ENCODE data around the gene B3GAT1. TPM values are rescaled to one million over a fixed set of nuclear protein-coding genes. Genes with fewer than 3 reads are reported as not detected.

The B3GAT1 gene
- total and polyA plus RNA-seq, 2 experiments from 2014 or later: 4.8 to 28.3 TPM

DNA sequence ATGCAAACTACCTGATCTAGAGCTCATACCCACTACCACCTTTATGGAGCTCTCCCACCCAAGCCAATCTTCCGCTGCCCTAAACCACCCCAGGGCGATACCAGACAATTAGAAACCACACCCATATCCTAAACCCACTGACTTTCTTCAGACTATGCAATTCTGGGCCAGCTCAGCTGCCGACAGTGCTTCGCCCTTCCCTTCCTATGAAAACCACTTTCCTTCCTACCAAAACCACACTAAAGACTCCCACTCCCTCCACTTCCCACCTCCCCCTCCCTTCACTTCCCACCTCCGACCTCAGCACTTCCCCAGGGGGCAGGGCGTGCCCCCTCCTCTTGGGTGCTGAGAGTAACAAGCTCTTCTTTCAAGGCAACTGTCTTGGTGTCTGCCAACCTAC lies 25.1 kb downstream of the B3GAT1 start (continued):
- TF ChIP-seq, protein P1, sequence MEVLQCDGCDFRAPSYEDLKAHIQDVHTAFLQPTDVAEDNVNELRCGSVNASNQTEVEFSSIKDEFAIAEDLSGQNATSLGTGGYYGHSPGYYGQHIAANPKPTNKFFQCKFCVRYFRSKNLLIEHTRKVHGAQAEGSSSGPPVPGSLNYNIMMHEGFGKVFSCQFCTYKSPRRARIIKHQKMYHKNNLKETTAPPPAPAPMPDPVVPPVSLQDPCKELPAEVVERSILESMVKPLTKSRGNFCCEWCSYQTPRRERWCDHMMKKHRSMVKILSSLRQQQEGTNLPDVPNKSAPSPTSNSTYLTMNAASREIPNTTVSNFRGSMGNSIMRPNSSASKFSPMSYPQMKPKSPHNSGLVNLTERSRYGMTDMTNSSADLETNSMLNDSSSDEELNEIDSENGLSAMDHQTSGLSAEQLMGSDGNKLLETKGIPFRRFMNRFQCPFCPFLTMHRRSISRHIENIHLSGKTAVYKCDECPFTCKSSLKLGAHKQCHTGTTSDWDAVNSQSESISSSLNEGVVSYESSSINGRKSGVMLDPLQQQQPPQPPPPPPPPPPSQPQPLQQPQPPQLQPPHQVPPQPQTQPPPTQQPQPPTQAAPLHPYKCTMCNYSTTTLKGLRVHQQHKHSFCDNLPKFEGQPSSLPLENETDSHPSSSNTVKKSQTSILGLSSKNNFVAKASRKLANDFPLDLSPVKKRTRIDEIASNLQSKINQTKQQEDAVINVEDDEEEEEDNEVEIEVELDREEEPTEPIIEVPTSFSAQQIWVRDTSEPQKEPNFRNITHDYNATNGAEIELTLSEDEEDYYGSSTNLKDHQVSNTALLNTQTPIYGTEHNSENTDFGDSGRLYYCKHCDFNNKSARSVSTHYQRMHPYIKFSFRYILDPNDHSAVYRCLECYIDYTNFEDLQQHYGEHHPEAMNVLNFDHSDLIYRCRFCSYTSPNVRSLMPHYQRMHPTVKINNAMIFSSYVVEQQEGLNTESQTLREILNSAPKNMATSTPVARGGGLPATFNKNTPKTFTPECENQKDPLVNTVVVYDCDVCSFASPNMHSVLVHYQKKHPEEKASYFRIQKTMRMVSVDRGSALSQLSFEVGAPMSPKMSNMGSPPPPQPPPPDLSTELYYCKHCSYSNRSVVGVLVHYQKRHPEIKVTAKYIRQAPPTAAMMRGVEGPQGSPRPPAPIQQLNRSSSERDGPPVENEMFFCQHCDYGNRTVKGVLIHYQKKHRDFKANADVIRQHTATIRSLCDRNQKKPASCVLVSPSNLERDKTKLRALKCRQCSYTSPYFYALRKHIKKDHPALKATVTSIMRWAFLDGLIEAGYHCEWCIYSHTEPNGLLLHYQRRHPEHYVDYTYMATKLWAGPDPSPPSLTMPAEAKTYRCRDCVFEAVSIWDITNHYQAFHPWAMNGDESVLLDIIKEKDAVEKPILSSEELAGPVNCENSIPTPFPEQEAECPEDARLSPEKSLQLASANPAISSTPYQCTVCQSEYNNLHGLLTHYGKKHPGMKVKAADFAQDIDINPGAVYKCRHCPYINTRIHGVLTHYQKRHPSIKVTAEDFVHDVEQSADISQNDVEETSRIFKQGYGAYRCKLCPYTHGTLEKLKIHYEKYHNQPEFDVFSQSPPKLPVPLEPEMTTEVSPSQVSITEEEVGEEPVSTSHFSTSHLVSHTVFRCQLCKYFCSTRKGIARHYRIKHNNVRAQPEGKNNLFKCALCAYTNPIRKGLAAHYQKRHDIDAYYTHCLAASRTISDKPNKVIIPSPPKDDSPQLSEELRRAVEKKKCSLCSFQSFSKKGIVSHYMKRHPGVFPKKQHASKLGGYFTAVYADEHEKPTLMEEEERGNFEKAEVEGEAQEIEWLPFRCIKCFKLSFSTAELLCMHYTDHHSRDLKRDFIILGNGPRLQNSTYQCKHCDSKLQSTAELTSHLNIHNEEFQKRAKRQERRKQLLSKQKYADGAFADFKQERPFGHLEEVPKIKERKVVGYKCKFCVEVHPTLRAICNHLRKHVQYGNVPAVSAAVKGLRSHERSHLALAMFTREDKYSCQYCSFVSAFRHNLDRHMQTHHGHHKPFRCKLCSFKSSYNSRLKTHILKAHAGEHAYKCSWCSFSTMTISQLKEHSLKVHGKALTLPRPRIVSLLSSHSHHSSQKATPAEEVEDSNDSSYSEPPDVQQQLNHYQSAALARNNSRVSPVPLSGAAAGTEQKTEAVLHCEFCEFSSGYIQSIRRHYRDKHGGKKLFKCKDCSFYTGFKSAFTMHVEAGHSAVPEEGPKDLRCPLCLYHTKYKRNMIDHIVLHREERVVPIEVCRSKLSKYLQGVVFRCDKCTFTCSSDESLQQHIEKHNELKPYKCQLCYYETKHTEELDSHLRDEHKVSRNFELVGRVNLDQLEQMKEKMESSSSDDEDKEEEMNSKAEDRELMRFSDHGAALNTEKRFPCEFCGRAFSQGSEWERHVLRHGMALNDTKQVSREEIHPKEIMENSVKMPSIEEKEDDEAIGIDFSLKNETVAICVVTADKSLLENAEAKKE (CRISPR knock-in tag; IDR thresholded peaks at IDR 0.05): no peak
- no peak for TF ChIP-seq STAT1 (IDR thresholded peaks at IDR 0.05; ENCODE audit: unreplicated experiment)
- TF ChIP-seq EZH2phosphoT487 (IDR thresholded peaks at IDR 0.05; ENCODE audit: unreplicated experiment): no peak
- no peak for TF ChIP-seq POLR2AphosphoS5 (IDR thresholded peaks at IDR 0.05; ENCODE audit: low read depth)
- no peak for TF ChIP-seq NANOG (IDR thresholded peaks at IDR 0.05; ENCODE audit: borderline replicate concordance)
- no peak for TF ChIP-seq ZNF114 (CRISPR knock-in tag; IDR thresholded peaks at IDR 0.05)
- TF ChIP-seq ZNF331 (CRISPR knock-in tag; IDR thresholded peaks at IDR 0.05; ENCODE audit: low read depth): no peak
- TF ChIP-seq, protein P2, sequence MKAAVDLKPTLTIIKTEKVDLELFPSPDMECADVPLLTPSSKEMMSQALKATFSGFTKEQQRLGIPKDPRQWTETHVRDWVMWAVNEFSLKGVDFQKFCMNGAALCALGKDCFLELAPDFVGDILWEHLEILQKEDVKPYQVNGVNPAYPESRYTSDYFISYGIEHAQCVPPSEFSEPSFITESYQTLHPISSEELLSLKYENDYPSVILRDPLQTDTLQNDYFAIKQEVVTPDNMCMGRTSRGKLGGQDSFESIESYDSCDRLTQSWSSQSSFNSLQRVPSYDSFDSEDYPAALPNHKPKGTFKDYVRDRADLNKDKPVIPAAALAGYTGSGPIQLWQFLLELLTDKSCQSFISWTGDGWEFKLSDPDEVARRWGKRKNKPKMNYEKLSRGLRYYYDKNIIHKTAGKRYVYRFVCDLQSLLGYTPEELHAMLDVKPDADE (IDR thresholded peaks at IDR 0.05): no peak

DNA sequence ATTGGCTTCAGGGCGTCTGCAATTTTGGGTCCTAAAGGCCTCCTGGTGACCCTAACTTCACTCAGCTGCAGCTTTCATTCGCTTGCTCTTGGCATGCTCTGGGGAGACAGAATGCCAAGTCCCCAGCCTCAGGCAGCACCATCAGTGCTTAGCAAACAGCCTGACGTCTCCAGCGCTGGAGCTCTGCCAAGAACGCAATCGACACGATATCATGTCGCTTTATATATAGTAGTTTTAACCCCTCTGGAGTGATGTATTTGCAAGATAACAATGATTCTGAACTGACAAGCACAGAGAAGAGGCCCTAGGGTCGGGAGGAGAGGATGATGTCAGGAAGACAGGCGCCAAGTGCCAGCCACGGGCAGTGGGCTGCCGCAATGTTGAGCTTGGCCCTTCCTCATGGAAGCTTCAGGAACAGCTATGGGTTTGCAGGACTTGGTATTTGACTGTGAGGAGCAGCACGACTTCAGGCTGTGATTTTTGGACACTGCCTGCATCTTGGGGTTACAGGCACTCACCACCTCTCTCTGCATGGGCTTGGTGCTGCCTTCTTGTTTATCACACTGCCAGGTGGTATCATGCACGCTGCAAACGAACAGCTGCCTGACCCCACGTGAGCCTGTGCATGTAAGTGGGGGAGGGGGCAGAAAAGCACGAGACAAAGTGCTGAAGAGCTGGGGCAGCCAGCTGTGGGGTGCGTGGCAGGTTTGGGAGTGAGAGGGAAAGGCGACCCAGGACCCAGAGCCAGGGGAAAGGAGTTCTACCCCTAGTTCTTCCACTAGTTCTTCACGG lies 26.1 kb downstream of the B3GAT1 start:
- Histone ChIP-seq H3K4me2 (no peak overlapping the region), H3K27me3 (ENCODE audit: insufficient read depth) (no peaks in the 10 kb centered on the region), H3K4me1 (ENCODE audit: insufficient read depth) (no peaks in the 10 kb centered on the region), H3K27ac (ENCODE audit: low read depth) (no peak overlapping the region), H3K4me3 (no peak overlapping the region), H3K36me3 (ENCODE audit: insufficient read depth) (no peaks in the 10 kb centered on the region), H2AFZ (no peak overlapping the region), H4K20me1 (replicated peaks; ENCODE audit: insufficient read depth) (peaks cover 11% of the 10 kb centered on the region; the same call in 1 of the 2 replicates), H3K79me2 (replicated peaks; ENCODE audit: insufficient read depth) (no peaks in the 10 kb centered on the region), H3K9me2 (ENCODE audit: insufficient read depth) (no peaks in the 10 kb centered on the region), H3F3A (replicated peaks; ENCODE audit: low read depth) (no peaks in the 10 kb centered on the region)
- peaks cover 9% of the 10 kb centered on the region for H3K27me3 Mint-ChIP-seq (ENCODE audit: insufficient read depth, low read depth, poor library complexity)
- no peak overlapping the region for H3K27ac Mint-ChIP-seq
- no peak overlapping the region for H3K4me3 Mint-ChIP-seq
- H3K9me3 Mint-ChIP-seq: no peaks in the 10 kb centered on the region; the same call in 2 of the 3 replicates
- H3K4me1 Mint-ChIP-seq: peaks cover 12% of the 10 kb centered on the region
- peaks cover 31% of the 10 kb centered on the region for H3K36me3 Mint-ChIP-seq (ENCODE audit: low read depth)
- no peak for ATAC-seq
- no peak for DNase-seq (ENCODE audit: low spot score)
- TF ChIP-seq JUNB (IDR thresholded peaks at IDR 0.05; ENCODE audit: unreplicated experiment) (no peak), EZH2phosphoT487 (IDR thresholded peaks at IDR 0.05; ENCODE audit: unreplicated experiment) (no peak)
